ENCODE data around the gene ENTPD3.
"Not testable (repeated sequence)": the region's sequence is repeated elsewhere in the genome, so short reads cannot be mapped to it uniquely, and the experiment has no call there.

Gene ENTPD3

DNA sequence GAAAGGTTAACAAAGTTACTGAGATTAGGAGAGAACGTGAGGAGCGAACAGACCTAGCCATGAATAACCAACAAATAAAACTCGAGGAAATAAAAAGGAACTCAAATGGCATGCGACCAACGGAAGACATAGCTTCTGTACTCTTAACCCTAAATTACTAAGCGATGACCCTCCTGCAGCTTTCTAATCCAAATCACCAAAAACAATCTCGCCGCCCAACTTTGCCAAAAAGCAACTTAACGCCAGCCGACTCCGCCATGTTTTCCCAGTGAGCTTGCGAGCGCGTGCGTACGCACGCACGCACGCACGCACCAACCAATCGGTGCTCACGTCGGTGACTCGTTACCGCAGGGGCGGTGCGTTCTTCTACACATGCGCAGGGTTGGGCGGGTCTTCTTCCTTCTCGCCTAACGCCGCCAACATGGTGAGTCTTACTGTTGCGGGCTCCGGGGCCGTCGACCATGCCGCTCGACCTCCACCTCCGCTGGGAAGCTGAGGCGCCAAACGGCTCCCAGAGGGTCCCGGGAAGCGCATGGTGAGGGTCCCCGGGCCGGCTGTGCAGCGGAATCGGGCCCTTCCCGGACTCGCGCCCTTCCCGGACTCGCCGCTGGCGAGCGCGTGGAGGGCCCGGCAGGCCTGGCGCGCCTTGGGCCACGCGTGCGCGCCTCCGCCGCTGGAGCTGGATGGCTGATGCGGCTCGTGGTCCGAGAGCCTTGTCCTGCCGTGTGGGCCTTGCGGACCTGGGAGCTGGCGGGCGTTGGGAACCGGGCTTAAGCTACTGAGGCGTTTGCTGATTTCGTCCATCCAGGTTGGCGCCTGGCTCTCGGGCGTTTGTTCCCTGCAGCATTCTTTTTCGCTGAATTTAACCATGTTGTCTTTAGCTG lies 70.2 kb downstream of the ENTPD3 start, which contains the start of gene RPL14:
RPL14 (plus strand) TSS at position 400 of the 884 bp plus-strand sequence; CDS start at position 533, 133 bp downstream.
- TF ChIP-seq, protein P1, sequence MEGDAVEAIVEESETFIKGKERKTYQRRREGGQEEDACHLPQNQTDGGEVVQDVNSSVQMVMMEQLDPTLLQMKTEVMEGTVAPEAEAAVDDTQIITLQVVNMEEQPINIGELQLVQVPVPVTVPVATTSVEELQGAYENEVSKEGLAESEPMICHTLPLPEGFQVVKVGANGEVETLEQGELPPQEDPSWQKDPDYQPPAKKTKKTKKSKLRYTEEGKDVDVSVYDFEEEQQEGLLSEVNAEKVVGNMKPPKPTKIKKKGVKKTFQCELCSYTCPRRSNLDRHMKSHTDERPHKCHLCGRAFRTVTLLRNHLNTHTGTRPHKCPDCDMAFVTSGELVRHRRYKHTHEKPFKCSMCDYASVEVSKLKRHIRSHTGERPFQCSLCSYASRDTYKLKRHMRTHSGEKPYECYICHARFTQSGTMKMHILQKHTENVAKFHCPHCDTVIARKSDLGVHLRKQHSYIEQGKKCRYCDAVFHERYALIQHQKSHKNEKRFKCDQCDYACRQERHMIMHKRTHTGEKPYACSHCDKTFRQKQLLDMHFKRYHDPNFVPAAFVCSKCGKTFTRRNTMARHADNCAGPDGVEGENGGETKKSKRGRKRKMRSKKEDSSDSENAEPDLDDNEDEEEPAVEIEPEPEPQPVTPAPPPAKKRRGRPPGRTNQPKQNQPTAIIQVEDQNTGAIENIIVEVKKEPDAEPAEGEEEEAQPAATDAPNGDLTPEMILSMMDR (IDR thresholded peaks at IDR 0.05; ENCODE audit: borderline replicate concordance, insufficient read depth, low read depth, low read length) = no peak
- peak within 1 kb of the TSS; percentile 76 for H3K4me3 ChIP-seq (ENCODE audit: low read depth, low read length)

DNA sequence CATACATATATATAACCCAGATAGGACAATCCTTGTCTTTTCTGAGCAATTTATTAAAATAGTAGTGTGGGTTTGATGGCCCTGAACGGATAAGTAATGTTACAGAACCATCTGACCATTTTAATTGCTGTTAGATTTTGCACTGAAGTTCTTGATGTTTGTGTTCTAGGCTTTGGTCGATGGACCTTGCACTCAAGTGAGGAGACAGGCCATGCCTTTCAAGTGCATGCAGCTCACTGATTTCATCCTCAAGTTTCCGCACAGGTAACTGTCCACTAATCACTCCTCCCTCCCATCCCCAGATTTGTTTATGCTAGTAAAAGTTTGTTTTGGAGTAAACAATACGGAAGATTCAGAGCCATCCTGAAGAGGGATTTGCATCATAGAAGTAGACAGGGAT lies 71.5 kb downstream of the ENTPD3 start:
- TF ChIP-seq, protein P1 (IDR thresholded peaks at IDR 0.05; ENCODE audit: borderline replicate concordance, insufficient read depth, low read depth, low read length) = no peak
- H3K4me3 ChIP-seq (ENCODE audit: low read depth, low read length) = no peak overlapping the region

DNA sequence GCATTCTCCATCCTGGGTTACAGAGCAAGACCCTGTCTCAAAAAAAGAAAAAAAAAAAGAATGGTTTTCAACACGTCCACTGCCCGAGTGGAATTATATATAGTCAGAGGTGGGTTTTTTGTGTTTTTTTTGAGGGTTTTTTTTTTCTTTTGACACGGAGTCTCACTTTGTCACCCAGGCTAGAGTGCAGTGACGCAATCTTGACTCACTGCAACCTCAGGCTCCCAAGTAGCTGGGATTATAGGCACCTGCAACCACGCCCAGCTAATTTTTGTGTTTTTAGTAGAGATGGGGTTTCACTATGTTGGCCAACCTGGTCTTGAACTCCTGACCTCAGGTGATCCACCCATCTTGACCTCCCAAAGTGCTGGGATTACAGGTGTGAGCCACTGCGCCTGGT lies 73.5 kb downstream of the ENTPD3 start:
- not testable (repeated sequence) for H3K4me3 ChIP-seq (ENCODE audit: low read depth, low read length)

DNA sequence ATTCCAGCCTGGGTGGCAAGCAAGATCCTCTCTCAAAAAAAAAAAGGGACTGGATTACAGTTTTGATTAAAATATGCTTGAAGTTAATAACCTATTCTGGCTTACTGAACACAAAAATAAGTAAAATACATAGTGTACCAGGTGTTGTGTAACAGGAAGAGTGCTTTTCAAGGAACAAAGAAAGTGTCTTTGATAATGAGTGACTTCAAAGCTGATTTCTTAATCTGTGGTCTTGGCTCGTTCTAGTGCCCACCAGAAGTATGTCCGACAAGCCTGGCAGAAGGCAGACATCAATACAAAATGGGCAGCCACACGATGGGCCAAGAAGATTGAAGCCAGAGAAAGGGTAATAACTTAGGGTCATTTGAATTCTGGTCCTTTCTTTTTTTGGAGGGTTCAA lies 74.2 kb downstream of the ENTPD3 start:
- TF ChIP-seq, protein P1 (IDR thresholded peaks at IDR 0.05; ENCODE audit: borderline replicate concordance, insufficient read depth, low read depth, low read length) = no peak
- H3K4me3 ChIP-seq (ENCODE audit: low read depth, low read length) = no peak overlapping the region

DNA sequence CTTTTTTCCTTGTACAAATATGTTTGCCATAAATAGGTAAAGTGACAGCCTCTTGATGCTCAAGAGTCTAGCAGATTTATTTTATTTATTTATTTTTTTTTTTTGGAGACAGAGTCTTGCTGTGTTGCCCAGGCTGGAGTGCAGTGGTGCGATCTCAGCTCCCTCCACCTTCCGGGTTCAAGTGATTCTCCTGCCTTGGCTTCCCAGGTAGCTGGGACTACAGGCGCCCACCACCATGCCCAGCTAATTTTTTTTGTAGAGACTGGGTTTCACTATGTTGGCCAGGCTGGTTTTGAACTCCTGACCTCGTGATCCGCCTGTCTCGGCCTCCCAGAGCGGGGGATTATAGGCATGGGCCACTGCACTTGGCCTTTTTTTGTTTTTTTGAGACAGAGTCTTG lies 75.9 kb downstream of the ENTPD3 start:
- H3K4me3 ChIP-seq (ENCODE audit: low read depth, low read length) = not testable (repeated sequence)

DNA sequence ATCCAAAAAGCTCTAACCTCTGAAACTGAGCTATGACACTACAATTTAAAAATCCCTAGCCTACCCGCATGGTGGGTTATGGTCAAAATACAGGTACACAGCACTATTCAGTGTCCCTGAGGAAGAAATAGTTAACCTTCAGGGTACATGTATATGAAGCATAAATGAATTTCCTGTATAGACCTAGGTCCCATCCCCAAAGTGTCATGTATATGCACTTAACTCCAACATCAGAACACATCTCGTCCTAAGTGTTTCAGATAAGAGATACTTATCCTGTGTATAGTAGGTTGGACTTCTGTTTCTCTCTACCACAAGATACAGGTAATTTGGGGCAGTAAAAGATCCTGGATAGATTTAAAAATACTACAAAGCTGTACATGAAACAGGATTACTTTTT lies 76.6 kb downstream of the ENTPD3 start:
- H3K4me3 ChIP-seq (ENCODE audit: low read depth, low read length) = no peak overlapping the region
- TF ChIP-seq, protein P1 (IDR thresholded peaks at IDR 0.05; ENCODE audit: borderline replicate concordance, insufficient read depth, low read depth, low read length) = no peak

DNA sequence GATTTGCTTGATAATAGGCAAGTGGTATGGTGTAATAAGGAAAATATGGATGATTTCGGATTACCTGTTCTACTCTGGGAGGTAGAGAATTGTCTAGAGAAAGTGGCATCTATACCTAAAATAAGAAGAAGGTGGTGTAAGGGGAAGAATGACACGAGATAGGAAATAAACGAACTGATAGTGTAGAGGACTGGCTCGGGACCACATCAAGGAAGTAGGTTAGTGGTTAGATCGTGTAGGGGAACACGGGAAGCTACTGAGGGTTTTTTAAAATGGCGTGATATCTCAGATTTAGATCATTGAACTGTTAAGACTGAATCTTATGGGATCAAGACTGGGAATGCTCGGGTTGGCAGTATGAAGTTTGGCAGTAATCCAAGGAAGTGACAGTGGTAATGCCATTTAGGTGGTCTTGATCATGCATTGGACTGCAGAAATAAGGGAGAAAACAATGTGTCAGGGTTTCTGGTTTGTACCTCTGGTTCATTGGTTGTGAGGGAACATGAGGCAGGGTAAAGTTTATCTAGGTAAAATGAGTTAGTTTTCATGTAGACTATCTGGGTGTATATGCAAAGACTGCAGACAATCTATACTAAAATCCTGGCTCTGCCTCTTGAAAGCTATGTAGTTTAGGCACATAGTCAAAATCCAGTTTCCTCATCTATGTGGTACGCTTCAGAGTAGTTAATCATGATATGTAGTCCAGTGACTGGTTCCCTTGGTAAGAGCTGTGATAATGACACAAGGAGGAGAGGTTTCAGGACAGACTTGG lies 77.5 kb downstream of the ENTPD3 start:
- no peak overlapping the region for H3K4me3 ChIP-seq (ENCODE audit: low read depth, low read length)
- TF ChIP-seq, protein P1 (IDR thresholded peaks at IDR 0.05; ENCODE audit: borderline replicate concordance, insufficient read depth, low read depth, low read length) = no peak

DNA sequence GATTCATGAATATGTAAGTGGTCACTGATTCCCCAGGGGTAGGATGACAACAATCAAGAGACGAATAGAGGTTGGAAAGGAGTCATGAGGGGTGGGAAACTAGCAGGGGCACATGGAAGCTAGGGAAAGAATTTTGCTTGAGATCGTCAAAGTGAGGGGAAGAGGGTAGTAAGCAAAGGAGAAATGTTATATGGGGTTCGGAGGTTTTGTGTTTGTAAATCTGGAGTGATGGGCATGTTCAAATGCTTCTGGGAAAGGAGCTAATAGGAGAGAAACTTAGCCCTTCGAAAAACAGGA lies 78.1 kb downstream of the ENTPD3 start:
- TF ChIP-seq, protein P1 (IDR thresholded peaks at IDR 0.05; ENCODE audit: borderline replicate concordance, insufficient read depth, low read depth, low read length) = no peak
- H3K4me3 ChIP-seq (ENCODE audit: low read depth, low read length) = no peak overlapping the region

Measured in GM12875 (cell line).